ENCODE measurements around the gene FOXF1.

The FOXF1 gene

DNA sequence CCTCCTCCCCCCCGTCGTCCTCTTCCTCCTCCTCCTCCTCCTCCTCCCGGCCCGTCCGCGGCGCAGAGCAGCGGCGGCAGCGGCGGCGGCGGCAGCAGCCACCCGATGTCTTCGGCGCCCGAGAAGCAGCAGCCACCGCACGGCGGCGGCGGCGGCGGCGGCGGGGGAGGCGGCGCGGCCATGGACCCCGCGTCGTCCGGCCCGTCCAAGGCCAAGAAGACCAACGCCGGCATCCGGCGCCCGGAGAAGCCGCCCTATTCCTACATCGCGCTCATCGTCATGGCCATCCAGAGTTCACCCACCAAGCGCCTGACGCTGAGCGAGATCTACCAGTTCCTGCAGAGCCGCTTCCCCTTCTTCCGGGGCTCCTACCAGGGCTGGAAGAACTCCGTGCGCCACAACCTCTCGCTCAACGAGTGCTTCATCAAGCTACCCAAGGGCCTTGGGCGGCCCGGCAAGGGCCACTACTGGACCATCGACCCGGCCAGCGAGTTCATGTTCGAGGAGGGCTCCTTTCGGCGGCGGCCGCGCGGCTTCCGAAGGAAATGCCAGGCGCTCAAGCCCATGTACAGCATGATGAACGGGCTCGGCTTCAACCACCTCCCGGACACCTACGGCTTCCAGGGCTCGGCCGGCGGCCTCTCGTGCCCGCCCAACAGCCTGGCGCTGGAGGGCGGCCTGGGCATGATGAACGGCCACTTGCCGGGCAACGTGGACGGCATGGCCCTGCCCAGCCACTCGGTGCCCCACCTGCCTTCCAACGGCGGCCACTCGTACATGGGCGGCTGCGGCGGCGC lies at the start of gene FOXF1:
FOXF1 (plus strand) TSS at position 63 of the 797 bp plus-strand sequence; CDS start at position 106, 43 bp downstream.
- H3K27me3 Mint-ChIP-seq: peaks cover 72% of the 10 kb centered on the region
- no peaks in the 10 kb centered on the region for H3K36me3 Mint-ChIP-seq (ENCODE audit: low read depth)
- no peaks in the 10 kb centered on the region for H3K9me3 Mint-ChIP-seq
- peak; percentile 51 for DNase-seq
- H3K4me3 Mint-ChIP-seq: peak within 1 kb of the TSS; percentile 61
- peaks cover 26% of the 10 kb centered on the region for H3K4me1 Mint-ChIP-seq (ENCODE audit: low read depth)
- H3K27ac Mint-ChIP-seq: peak within 1 kb of the TSS; percentile 63

DNA sequence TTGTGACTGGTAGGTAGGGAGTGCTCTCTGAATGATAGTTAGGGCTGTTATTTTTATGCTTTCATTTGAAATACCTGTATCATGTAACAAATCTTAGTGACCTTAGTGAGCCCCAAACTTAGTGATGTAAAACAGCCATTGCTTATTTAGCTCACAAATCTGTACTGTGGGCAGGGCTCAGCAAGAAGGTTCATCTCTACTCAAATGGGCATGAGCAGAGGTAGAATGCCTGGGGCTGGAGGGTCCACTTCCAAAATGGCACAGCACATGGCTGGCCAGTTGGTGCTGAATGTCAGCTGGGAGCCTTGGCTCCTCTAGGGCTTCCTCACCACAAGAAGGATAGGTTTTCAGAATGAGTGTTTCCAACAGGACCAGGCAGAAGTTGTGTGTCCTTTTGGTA lies 49.3 kb upstream of the FOXF1 start:
- Mint-ChIP-seq H3K9me3 (peaks cover 20% of the 10 kb centered on the region), H3K27me3 (peaks cover 43% of the 10 kb centered on the region), H3K4me3 (no peak overlapping the region)

DNA sequence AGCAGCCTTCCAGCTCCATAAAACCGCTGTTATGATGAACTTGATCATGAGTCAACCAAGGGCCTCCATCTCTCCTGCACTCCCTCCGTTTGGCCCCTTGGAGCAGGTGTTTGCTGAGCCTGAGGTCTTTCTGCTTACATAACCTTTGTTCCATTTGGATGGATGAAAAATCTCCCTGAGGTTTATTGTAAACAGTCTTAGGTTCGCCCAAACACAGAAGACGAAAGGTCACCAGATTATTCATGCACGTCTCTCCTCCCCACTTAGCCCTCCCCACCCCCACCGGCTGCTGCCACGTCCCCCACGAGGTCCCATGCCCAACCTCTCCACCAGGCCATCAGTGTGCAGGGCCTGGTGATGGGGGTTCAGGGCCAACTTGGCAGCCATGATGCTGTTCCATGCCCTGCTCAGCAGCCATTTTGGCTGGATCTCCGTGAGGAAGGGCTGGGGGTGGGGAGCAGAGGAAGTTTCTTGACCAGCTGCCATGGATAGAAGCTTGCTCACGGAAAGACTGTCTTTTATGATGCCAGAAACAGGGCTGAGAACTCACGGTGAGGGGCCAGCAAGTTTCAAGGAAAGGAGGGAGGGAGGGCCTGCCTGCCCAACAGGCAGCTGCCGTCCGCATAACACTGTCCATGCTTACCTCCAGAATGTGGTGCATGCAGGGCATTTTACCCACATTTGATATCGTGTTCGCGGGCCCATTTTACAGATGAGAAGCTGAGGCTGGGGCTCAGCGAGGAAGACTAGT lies 47.8 kb upstream of the FOXF1 start:
- no peaks in the 10 kb centered on the region for H3K36me3 Mint-ChIP-seq (ENCODE audit: low read depth)
- no peaks in the 10 kb centered on the region for H3K4me1 Mint-ChIP-seq (ENCODE audit: low read depth)
- H3K4me3 Mint-ChIP-seq: no peak overlapping the region
- no peak for DNase-seq
- H3K9me3 Mint-ChIP-seq: peaks cover 20% of the 10 kb centered on the region
- peaks cover 39% of the 10 kb centered on the region for H3K27me3 Mint-ChIP-seq
- H3K27ac Mint-ChIP-seq: no peak overlapping the region

More for the DNA sequence above, 49.3 kb upstream of the FOXF1 start:
- Mint-ChIP-seq H3K27ac (no peak overlapping the region), H3K36me3 (ENCODE audit: low read depth) (no peaks in the 10 kb centered on the region), H3K4me1 (ENCODE audit: low read depth) (no peaks in the 10 kb centered on the region)
- DNase-seq: no peak

DNA sequence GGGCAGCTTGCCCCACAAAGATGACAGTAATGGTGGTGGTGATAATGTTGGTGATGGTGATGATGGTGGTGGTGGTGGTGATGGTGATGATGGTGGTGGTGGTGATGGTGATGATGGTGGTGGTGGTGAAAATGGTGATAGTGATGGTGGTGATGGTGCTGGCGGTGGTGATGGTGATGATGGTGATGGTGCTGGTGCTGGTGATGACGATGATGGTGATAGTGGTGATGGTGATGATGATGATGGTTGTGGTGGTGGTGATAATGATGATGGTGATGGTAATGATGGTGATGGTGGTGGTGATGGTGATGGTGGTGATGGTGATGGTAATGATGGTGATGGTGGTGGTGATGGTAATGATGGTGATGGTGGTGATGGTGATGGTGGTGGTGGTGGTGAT lies 46.3 kb upstream of the FOXF1 start:
- Mint-ChIP-seq H3K36me3 (ENCODE audit: low read depth) (no peaks in the 10 kb centered on the region), H3K4me1 (ENCODE audit: low read depth) (no peaks in the 10 kb centered on the region), H3K4me3 (no peak overlapping the region), H3K9me3 (peaks cover 20% of the 10 kb centered on the region), H3K27ac (no peak overlapping the region), H3K27me3 (peaks cover 24% of the 10 kb centered on the region)
- no peak for DNase-seq

DNA sequence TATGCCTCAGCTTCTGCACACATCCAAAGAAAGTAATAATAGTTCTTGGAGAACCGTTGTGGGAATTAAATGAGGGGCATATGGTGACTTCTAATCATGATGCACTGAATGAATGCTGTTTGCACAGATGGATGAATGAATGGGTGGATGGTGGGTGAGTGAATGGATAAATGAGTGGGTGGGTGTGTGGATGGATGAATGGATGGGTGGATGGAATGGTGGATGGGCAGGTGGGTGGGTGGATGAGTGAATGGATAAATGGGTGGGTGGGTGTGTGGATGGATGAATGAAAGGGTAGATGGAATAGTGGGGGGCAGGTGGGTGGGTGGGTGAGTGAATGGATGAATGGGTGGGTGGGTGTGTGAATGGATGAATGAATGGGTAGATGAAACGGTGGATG lies 44.9 kb upstream of the FOXF1 start:
- DNase-seq: no peak
- peaks cover 20% of the 10 kb centered on the region for H3K9me3 Mint-ChIP-seq
- no peak overlapping the region for H3K27ac Mint-ChIP-seq
- H3K4me1 Mint-ChIP-seq (ENCODE audit: low read depth): no peaks in the 10 kb centered on the region
- H3K36me3 Mint-ChIP-seq (ENCODE audit: low read depth): no peaks in the 10 kb centered on the region
- H3K27me3 Mint-ChIP-seq: peaks cover 13% of the 10 kb centered on the region
- H3K4me3 Mint-ChIP-seq: no peak overlapping the region

DNA sequence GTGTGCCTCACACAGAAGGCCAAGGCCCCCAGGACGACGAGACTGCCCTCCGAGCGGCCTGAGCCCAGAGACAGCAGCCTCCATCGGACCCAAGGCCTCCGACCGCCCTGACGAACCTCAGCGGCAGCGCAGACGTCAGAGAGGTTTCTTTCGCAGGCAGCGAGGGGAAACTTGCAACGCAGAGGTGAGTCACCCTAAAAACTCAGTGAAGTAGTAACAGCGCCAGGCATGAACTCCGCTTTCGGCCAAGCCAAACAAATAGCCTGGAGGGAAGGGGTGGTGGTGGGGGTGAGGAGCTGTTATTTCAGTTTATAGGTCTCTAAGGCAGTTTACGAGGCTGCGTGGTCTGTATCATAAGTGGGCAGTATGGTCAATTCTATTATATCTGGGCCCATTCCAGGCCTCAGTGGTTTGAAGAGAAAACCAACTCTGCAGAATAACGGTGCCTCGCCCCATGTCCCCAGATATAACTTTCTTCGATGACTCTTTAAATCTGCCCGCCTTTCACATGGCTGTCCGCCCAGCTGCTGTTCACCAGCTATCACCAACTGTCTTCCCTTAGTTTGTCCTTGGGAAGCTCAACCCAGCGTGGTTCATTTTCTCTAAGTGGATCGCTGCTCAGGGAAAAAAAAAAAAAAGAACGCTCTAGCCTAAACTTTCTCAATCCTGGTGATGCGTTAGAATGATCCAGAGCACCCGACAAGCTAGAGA lies 43.5 kb upstream of the FOXF1 start:
- Mint-ChIP-seq H3K4me1 (ENCODE audit: low read depth) (no peaks in the 10 kb centered on the region), H3K27me3 (no peaks in the 10 kb centered on the region), H3K36me3 (ENCODE audit: low read depth) (no peaks in the 10 kb centered on the region), H3K27ac (no peak overlapping the region), H3K9me3 (peaks cover 9% of the 10 kb centered on the region), H3K4me3 (no peak overlapping the region)
- no peak for DNase-seq

DNA sequence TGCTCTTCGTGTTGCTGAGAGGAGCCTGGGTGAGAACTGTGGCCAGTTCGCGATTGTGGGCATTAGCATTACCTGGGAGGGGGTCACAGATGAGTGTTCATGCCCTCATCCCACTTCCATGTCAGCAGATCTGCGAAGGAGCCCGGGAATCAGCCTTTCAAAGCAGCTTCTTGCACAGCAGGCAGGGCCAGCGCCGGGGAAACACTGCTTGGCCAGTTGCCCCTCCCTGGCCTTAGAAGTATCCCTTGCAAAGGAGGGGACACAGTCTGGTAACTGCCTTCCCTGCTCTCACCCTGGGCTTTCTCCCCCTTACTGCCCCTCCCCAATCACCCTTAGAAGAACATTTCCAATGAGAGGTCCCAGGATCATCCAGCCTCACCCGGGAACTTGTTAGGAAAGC lies 42.8 kb upstream of the FOXF1 start:
- H3K4me3 Mint-ChIP-seq: no peak overlapping the region
- H3K36me3 Mint-ChIP-seq (ENCODE audit: low read depth): no peaks in the 10 kb centered on the region
- H3K27ac Mint-ChIP-seq: no peak overlapping the region
- no peaks in the 10 kb centered on the region for H3K27me3 Mint-ChIP-seq
- no peak for DNase-seq
- peaks cover 9% of the 10 kb centered on the region for H3K9me3 Mint-ChIP-seq
- no peaks in the 10 kb centered on the region for H3K4me1 Mint-ChIP-seq (ENCODE audit: low read depth)

DNA sequence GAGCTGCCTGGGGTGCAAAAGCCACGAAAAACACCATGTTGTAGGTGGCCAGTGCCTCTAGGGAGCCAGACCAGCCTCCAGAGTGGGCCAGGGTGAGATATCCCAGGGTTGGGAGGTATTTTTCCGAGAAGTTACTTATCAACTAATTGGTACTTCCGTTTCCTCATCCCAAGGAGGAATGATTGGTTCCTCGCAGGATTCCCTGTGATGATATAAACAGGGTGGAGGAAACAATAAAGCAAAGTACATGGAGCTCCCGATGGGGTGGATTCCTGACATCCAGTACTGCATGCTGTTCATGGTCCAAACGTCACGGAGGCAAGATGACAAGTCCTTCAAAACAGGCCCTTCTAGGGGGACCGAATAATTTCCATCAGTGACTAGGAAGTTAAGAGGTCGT lies 39.4 kb upstream of the FOXF1 start:
- Mint-ChIP-seq H3K9me3 (no peaks in the 10 kb centered on the region), H3K4me1 (ENCODE audit: low read depth) (no peaks in the 10 kb centered on the region), H3K4me3 (no peak overlapping the region), H3K36me3 (ENCODE audit: low read depth) (no peaks in the 10 kb centered on the region), H3K27me3 (peaks cover 19% of the 10 kb centered on the region), H3K27ac (no peak overlapping the region)
- DNase-seq: no peak

DNA sequence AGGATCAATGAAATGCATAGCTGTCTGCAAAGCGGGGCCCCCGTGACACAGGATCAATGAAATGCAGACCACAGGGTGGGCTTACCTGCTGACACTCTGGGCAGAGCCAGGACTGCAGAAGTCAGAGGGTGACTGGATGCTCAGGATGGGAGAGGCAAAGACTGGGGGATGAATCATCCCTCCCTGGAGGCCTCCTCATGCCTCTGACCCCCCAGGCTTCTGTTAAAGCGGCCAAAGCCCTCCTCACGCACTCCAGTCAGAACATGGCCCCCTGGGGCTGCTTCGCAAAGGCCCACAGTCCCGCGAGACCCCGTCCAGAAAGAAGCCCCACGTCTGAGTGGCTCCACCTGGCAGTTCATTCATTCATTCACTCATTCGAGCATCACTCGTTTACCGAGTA lies 38.4 kb upstream of the FOXF1 start:
- H3K36me3 Mint-ChIP-seq (ENCODE audit: low read depth): no peaks in the 10 kb centered on the region
- peaks cover 23% of the 10 kb centered on the region for H3K27me3 Mint-ChIP-seq
- no peak for DNase-seq
- H3K27ac Mint-ChIP-seq: no peak overlapping the region
- H3K9me3 Mint-ChIP-seq: no peaks in the 10 kb centered on the region
- no peaks in the 10 kb centered on the region for H3K4me1 Mint-ChIP-seq (ENCODE audit: low read depth)
- H3K4me3 Mint-ChIP-seq: no peak overlapping the region

DNA sequence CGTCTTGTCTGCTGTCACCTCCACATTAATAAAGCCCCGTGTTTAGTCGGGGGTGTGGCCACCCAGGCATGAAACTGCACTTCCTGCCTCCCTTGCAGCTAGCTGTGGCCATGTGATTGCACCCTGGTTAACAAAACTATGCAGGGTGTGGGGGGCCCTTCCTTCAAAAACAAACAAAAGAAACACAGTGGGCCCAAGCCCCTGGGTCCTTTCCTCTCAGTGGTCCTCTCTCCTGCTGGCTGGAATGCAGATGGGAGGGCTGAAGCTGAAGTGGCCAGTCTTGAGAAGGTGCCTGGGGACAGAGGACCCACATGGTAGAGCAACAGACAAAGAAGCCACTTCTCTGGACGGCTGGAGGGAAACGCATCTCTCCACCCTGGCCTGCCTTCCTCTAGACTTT lies 38.0 kb upstream of the FOXF1 start:
- no peak overlapping the region for H3K4me3 Mint-ChIP-seq
- no peaks in the 10 kb centered on the region for H3K9me3 Mint-ChIP-seq
- no peaks in the 10 kb centered on the region for H3K4me1 Mint-ChIP-seq (ENCODE audit: low read depth)
- H3K27ac Mint-ChIP-seq: no peak overlapping the region
- H3K36me3 Mint-ChIP-seq (ENCODE audit: low read depth): no peaks in the 10 kb centered on the region
- H3K27me3 Mint-ChIP-seq: peaks cover 28% of the 10 kb centered on the region
- no peak for DNase-seq

DNA sequence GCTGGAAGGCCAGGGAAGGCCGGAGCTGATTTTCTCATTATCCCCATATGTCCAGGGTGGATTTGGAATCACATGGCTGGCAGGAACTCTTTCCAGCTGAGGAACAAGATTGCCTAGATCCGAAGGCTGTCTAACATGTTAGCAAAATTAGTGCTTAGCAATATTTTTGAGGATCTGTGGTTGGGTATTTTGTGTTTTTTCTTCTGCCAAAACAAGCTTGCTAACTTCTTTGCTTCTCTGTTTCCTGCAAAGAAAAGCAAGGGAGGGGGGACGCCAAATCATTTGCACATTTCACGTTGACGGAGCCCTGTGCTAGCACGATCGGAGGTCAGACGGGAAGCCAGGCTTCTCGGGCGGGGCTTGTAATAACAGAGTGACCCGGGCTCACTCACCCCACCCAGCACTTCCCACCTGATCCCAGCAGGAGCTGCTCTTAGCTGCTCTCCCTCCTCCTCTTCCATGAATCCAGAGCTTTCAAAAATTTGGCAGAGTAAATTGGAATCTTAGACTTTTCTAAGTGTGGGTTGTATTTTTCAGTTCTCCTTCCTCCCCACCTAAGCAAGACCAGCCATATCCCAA lies 33.3 kb upstream of the FOXF1 start:
- no peak overlapping the region for H3K27ac Mint-ChIP-seq
- H3K9me3 Mint-ChIP-seq: no peaks in the 10 kb centered on the region
- H3K4me1 Mint-ChIP-seq (ENCODE audit: low read depth): no peaks in the 10 kb centered on the region
- no peak overlapping the region for H3K4me3 Mint-ChIP-seq
- DNase-seq: no peak
- no peaks in the 10 kb centered on the region for H3K36me3 Mint-ChIP-seq (ENCODE audit: low read depth)
- peaks cover 46% of the 10 kb centered on the region for H3K27me3 Mint-ChIP-seq

DNA sequence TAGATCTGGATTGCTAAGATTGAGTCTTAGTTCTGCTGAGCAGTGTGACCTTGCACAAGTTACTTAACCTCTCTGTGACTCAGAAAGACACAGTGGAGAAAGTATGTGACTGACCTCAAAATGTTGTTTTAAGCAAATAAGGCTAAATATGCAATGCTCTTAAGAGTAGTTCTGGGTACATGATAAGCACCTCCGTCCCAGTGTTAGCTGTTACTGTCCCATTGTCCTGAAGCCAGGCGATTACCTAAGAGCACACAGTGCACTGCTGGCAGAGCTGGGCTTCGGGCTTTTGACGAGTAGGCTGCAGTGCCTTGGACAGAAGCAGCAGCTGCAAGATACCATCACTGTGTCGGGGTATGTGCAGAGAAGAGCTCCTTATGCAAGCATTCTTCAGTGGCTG lies 32.7 kb upstream of the FOXF1 start:
- Mint-ChIP-seq H3K27ac (no peak overlapping the region), H3K27me3 (peaks cover 45% of the 10 kb centered on the region), H3K4me1 (ENCODE audit: low read depth) (no peaks in the 10 kb centered on the region), H3K36me3 (ENCODE audit: low read depth) (no peaks in the 10 kb centered on the region), H3K4me3 (no peak overlapping the region), H3K9me3 (no peaks in the 10 kb centered on the region)
- no peak for DNase-seq

DNA sequence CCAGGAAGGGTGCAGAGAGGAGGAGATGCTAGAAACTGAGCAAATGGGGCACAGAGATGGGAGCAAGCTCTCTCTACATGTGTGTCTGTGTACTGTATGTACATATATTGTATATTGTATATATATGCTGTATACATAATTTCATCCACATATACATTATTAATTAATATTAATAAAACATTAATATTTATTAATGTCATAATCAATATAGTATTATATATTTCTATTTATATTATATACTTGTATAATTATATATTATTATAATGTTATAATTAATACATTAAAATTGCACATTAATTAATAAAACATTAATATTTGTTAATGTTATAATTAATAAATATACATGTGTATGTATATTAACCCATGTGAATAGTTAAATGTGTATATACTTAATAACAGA lies 31.5 kb upstream of the FOXF1 start:
- Mint-ChIP-seq H3K36me3 (ENCODE audit: low read depth) (no peaks in the 10 kb centered on the region), H3K27me3 (peaks cover 39% of the 10 kb centered on the region), H3K9me3 (no peaks in the 10 kb centered on the region), H3K4me3 (no peak overlapping the region), H3K27ac (no peak overlapping the region), H3K4me1 (ENCODE audit: low read depth) (no peaks in the 10 kb centered on the region)
- no peak for DNase-seq

DNA sequence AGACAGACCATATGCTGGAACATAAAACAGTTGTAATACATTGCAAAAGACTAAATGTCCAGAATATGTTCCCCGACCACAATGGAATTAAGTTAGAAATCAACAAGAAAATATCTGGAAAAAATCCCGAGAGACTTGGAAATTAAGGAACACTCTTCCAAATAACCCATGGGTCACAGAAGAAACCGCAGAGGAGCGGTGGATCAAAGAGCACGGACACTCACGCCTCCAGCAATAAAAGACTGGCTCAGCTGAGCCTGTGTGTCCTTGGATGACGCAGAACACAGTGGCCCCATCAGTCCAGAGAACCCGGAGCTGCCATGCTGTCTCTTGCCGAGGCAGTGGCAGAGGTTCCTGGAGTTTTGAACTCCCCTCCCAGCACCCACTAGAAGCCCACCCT lies 30.9 kb upstream of the FOXF1 start:
- Mint-ChIP-seq H3K4me1 (ENCODE audit: low read depth) (no peaks in the 10 kb centered on the region), H3K27me3 (peaks cover 41% of the 10 kb centered on the region), H3K9me3 (peaks cover 2% of the 10 kb centered on the region), H3K36me3 (ENCODE audit: low read depth) (no peaks in the 10 kb centered on the region), H3K4me3 (no peak overlapping the region), H3K27ac (no peak overlapping the region)
- no peak for DNase-seq
